GM12878 (cell line): ENCODE data around the gene NUDT16L1. TPM values are rescaled to one million over a fixed set of nuclear protein-coding genes. Genes with fewer than 3 reads are reported as not detected.

ENCODE experiments used
- ATAC-seq: fragments of 200-7000 bp; cut with Tn5 transposase; 3 replicates; pipeline ENCODE4 v1.9.1; 2020; ENCODE audit warnings: mild to moderate bottlenecking, moderate library complexity
- BruUV-seq: library from RNA; stranded (reverse); fragments of 400-500 nt; replicated peaks from 2 replicates; lab custom pipeline; 2021; lab: Mats Ljungman, UMichigan
- CTCF ChIA-PET: fragments of 300-600 bp; sonication (Branson Sonifier 250); formaldehyde crosslinking; extraction: SDS; loops from one replicate; lab custom pipeline; 2021; ENCODE audit warnings: inconsistent platforms; lab: Yijun Ruan, JAX
- POLR2A ChIA-PET: fragments of 350-600 bp; formaldehyde crosslinking; extraction: SDS; loops from one replicate; lab custom pipeline; 2021; ENCODE audit warnings: inconsistent platforms; lab: Charles Lee
- RAD21 ChIA-PET: fragments of 300-600 bp; sonication (Branson Sonifier 250); formaldehyde crosslinking; loops from one replicate; lab custom pipeline; 2023; ENCODE audit warnings: antibody characterized with exemption; ENCODE audit not compliant: unreplicated experiment; lab: Charles Lee
- SMC1A ChIA-PET: fragments of 300-600 bp; sonication (Branson Sonifier 250); formaldehyde crosslinking; loops from one replicate; lab custom pipeline; 2023; ENCODE audit not compliant: unreplicated experiment, uncharacterized antibody; lab: Charles Lee
- DNase-seq: peaks from one replicate; pipeline ENCODE4 v3.0.0-alpha.2; 2011; ENCODE audit warnings: low read depth, low spot score
- FAIRE-seq: peaks from 3 replicates; lab custom pipeline; 2011; peaks lifted over from hg19 to GRCh38; lab: Jason Lieb, UNC
- H2AFZ ChIP-seq: 2 replicates; pipeline ENCODE4 v1.6.0; 2011; ENCODE audit warnings: low read depth, low read length, control low read depth; ENCODE audit not compliant: control insufficient read depth
- H3K27ac ChIP-seq: 2 replicates; pipeline ENCODE4 v1.5.1; 2011; ENCODE audit warnings: control low read depth; ENCODE audit not compliant: control insufficient read depth, insufficient read depth
- H3K27me3 ChIP-seq, 2 experiments: replicated peaks in 1 of 2; 2 replicates each; pipeline versions ENCODE4 v1.6.0 to v1.6.1; 2011; ENCODE audit warnings: low read length in 1 of 2; ENCODE audit not compliant: control insufficient read depth in 2 of 2, insufficient read depth in 2 of 2
- H3K36me3 ChIP-seq, 2 experiments: 2 replicates each; pipeline ENCODE4 v1.5.1; 2011; ENCODE audit warnings: low read length in 1 of 2; ENCODE audit not compliant: control insufficient read depth in 2 of 2, insufficient read depth in 2 of 2
- H3K4me1 ChIP-seq: 2 replicates; pipeline ENCODE4 v1.6.1; 2011; ENCODE audit warnings: mild to moderate bottlenecking, low read length, moderate library complexity, mixed read lengths; ENCODE audit not compliant: control insufficient read depth, insufficient read depth
- H3K4me2 ChIP-seq: 2 replicates; pipeline ENCODE4 v1.6.0; 2011; ENCODE audit warnings: control low read depth; ENCODE audit not compliant: control insufficient read depth, insufficient read depth
- H3K4me3 ChIP-seq: fragments of 200-600 bp; sonication (generic); 2 replicates; pipeline ENCODE4 v1.5.1; 2016
- H3K79me2 ChIP-seq: 2 replicates; pipeline ENCODE4 v1.6.0; 2011; ENCODE audit warnings: low read length; ENCODE audit not compliant: control insufficient read depth, insufficient read depth
- H3K9ac ChIP-seq: 2 replicates; pipeline ENCODE4 v1.8.0; 2011; ENCODE audit warnings: low read length, control low read depth, mixed read lengths; ENCODE audit not compliant: control insufficient read depth, insufficient read depth
- H3K9me3 ChIP-seq: replicated peaks from 3 replicates; pipeline ENCODE4 v1.5.1; 2011; ENCODE audit warnings: mild to moderate bottlenecking, low read length; ENCODE audit not compliant: control insufficient read depth, insufficient read depth
- H4K20me1 ChIP-seq: 2 replicates; pipeline ENCODE4 v1.6.0; 2011; ENCODE audit not compliant: control insufficient read depth, insufficient read depth
- CBX3 ChIP-seq: fragments of 200-600 bp; sonication (generic); IDR thresholded peaks from 2 replicates; pipeline ENCODE4 v1.6.1; 2016; ENCODE audit warnings: low read depth, borderline replicate concordance
- GABPA ChIP-seq: IDR thresholded peaks from 2 replicates; pipeline ENCODE4 v1.6.1; 2014; ENCODE audit warnings: antibody characterized with exemption, low read depth, mild to moderate bottlenecking, inconsistent platforms
- MYB ChIP-seq: fragments of 150-350 bp; IDR thresholded peaks from 2 replicates; pipeline ENCODE4 v1.6.1; 2014; ENCODE audit warnings: mild to moderate bottlenecking, low read depth, low read length, borderline replicate concordance
- NRF1 ChIP-seq: conservative IDR thresholded peaks from 2 replicates; pipeline ENCODE4 v1.6.1; 2011; ENCODE audit warnings: mild to moderate bottlenecking, low read depth, low read length, improper control_type of control experiment
- PAX5 ChIP-seq: IDR thresholded peaks from 2 replicates; pipeline ENCODE4 v1.6.1; 2011; ENCODE audit warnings: low read depth, low read length, borderline replicate concordance
- POLR2AphosphoS5 ChIP-seq: IDR thresholded peaks from 2 replicates; pipeline ENCODE4 v1.6.1; 2011; ENCODE audit warnings: mild to moderate bottlenecking, low read length, inconsistent platforms
- RB1 ChIP-seq: fragments of 450-650 bp; formaldehyde crosslinking; IDR thresholded peaks from 2 replicates; pipeline ENCODE4 v1.6.1; 2017; ENCODE audit warnings: mild to moderate bottlenecking, borderline replicate concordance
- SREBF1 ChIP-seq: IDR thresholded peaks from 2 replicates; pipeline ENCODE4 v1.6.1; 2012; ENCODE audit warnings: mild to moderate bottlenecking, low read length
- TCF12 ChIP-seq: IDR thresholded peaks from 2 replicates; pipeline ENCODE4 v1.6.1; 2011; ENCODE audit warnings: low read depth, mild to moderate bottlenecking, low read length
- TCF3 ChIP-seq: IDR thresholded peaks from 2 replicates; pipeline ENCODE4 v1.6.1; 2012; ENCODE audit warnings: low read depth, mild to moderate bottlenecking, low read length, borderline replicate concordance; ENCODE audit not compliant: insufficient read depth
- WGBS: methylation state at CpG from one replicate; pipeline ENCODE4 v1.1.6; 2016; ENCODE audit warnings: low lambda C conversion rate; ENCODE audit not compliant: insufficient replicate concordance, insufficient coverage; ENCODE audit errors: missing lambda C conversion rate; 5-methylcytosine and 5-hydroxymethylcytosine counted together
- in situ Hi-C: fragments of 300-500 bp; cut with MboI; formaldehyde crosslinking; loops from 9 replicates; pipeline ENCODE4 v1.14.3; 2018; ENCODE audit warnings: mixed read lengths
- intact Hi-C: fragments of 100-400 bp; cut with micrococcal nuclease; formaldehyde crosslinking; loops from one replicate; pipeline ENCODE4 v1.14.2; 2022; ENCODE audit not compliant: unreplicated experiment
- polyA plus RNA-seq, 11 experiments: library from polyadenylated mRNA; depleted of rRNA in 4 of 11; unstranded in 6 of 11; stranded (reverse) in 5 of 11; fragments of >200 nt; fragmentation: Nextera tagmentation in 4 of 11; fragmentation: Illumina TruSeq in 1 of 11; extraction: Ambion mirVana in 4 of 11; extraction: Trizol in 1 of 11; gene quantifications; 1 replicate in 1 of 11; 2 replicates in 10 of 11; pipeline versions ENCODE4 v1.2.1 to v1.2.3, GENCODE V29; 2011 to 2016; ENCODE audit warnings: inconsistent platforms in 2 of 11, missing spikeins in 2 of 11, low read depth in 1 of 11
- total RNA-seq, 4 experiments: library from RNA; depleted of rRNA in 3 of 4; stranded (reverse); fragments of >200 nt in 3 of 4; fragmentation: Illumina TruSeq in 1 of 4; extraction: Trizol in 1 of 4; gene quantifications; 2 replicates each; pipeline versions ENCODE4 v1.2.1 to v1.2.3, GENCODE V29; 2013 to 2021
- TF ChIP-seq, protein P1 (sequence below): IDR thresholded peaks from 2 replicates; pipeline ENCODE4 v1.6.1; 2012; ENCODE audit warnings: low read depth, low read length, improper control_type of control experiment
- TF ChIP-seq, protein P2 (sequence below): fragments of 450-650 bp; IDR thresholded peaks from 2 replicates; pipeline ENCODE4 v1.6.1; 2016; ENCODE audit warnings: mild to moderate bottlenecking
- TF ChIP-seq, protein P3 (sequence below): IDR thresholded peaks from 2 replicates; pipeline ENCODE4 v1.6.1; 2011; ENCODE audit warnings: borderline replicate concordance, low read depth, mild to moderate bottlenecking, moderate library complexity, low read length; ENCODE audit not compliant: insufficient read depth, poor library complexity, severe bottlenecking
- TF ChIP-seq, protein P4 (sequence below): IDR thresholded peaks from 2 replicates; pipeline ENCODE4 v1.6.1; 2012; ENCODE audit warnings: low read depth, low read length, improper control_type of control experiment

Gene NUDT16L1
- total and polyA plus RNA-seq, 10 of the 15 experiments (the other 5 are each of a cell fraction or from before 2014, with no cell fraction given), result 1.4 to 77.7 (median 28.9) TPM

DNA sequence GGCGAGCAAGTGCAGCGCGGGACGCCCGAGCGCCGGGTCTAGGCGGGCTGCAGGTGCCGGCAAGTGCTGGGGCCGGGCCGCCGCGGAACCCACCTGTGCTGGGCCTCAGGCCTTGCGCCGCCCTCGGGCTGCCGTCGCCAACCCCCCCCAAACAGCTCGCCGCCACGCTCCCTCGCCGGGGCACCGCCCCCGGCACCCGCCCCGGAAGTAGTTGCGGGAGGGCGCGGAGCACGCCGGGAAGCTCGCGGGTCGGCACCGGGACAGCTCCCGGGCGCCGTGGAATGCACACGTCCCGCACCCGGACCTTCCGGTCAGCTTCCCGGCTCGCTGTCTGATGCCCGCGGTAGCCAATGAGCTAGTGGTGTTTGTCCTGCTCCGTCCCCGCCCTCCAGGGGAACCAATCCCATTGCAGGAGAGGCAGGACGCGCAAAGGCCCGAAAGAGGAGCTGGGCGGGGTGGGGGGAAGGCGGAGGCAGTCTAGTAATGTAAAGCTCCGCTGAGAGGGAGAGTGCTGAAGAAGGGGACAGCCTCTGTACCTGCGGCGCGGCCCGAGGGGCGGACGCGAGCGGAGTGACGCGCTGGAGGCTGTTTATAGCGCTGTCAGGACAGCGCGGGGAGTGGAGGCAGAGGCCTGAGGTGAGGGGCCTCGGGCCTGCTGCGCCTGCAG lies 40.8 kb downstream of the NUDT16L1 start, which contains the start of the genes ANKS3 and DNAAF8:
TSS of gene ANKS3 (minus strand) at position 209 of the 667 bp plus-strand sequence. CDS start 4,122 bp downstream, outside the sequence.
TSS of gene DNAAF8 (plus strand) at position 475 of the 667 bp plus-strand sequence. CDS start 1,978 bp downstream, outside the sequence.
- POLR2A ChIA-PET, result interaction anchor here (0.6 to 2.0 kb wide), 13 partner anchors 13 to 118 kb away, joined by 3 to 15 read pairs (median 4); partner anchors contain the start of genes MGRN1, NUDT16L1 and ROGDI
- BruUV-seq, result no TSS peak
- WGBS, result 1% methylated on average over 65 of the region's 70 CpGs
- TF ChIP-seq NRF1 (no peak), MYB (no peak), PAX5 (peak; percentile 39; the same call in 1 of the 2 replicates), GABPA (peak; percentile 88), SREBF1 (peak; percentile 40), POLR2AphosphoS5 (peak; percentile 55; the same call in 1 of the 2 replicates), TCF3 (0 out of 2 replicates have a peak, but pooled peaks have one; percentile 18), TCF12 (peak; percentile 41; the same call in 1 of the 2 replicates), CBX3 (no peak), RB1 (peak; percentile 52; the same call in 1 of the 2 replicates)
- TF ChIP-seq, protein P1, sequence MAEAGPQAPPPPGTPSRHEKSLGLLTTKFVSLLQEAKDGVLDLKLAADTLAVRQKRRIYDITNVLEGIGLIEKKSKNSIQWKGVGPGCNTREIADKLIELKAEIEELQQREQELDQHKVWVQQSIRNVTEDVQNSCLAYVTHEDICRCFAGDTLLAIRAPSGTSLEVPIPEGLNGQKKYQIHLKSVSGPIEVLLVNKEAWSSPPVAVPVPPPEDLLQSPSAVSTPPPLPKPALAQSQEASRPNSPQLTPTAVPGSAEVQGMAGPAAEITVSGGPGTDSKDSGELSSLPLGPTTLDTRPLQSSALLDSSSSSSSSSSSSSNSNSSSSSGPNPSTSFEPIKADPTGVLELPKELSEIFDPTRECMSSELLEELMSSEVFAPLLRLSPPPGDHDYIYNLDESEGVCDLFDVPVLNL, result peak; percentile 62; the same call in 1 of the 2 replicates
- TF ChIP-seq, protein P2, sequence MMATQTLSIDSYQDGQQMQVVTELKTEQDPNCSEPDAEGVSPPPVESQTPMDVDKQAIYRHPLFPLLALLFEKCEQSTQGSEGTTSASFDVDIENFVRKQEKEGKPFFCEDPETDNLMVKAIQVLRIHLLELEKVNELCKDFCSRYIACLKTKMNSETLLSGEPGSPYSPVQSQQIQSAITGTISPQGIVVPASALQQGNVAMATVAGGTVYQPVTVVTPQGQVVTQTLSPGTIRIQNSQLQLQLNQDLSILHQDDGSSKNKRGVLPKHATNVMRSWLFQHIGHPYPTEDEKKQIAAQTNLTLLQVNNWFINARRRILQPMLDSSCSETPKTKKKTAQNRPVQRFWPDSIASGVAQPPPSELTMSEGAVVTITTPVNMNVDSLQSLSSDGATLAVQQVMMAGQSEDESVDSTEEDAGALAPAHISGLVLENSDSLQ, result peak; percentile 96
- TF ChIP-seq, protein P3, sequence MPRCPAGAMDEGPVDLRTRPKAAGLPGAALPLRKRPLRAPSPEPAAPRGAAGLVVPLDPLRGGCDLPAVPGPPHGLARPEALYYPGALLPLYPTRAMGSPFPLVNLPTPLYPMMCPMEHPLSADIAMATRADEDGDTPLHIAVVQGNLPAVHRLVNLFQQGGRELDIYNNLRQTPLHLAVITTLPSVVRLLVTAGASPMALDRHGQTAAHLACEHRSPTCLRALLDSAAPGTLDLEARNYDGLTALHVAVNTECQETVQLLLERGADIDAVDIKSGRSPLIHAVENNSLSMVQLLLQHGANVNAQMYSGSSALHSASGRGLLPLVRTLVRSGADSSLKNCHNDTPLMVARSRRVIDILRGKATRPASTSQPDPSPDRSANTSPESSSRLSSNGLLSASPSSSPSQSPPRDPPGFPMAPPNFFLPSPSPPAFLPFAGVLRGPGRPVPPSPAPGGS, result no peak
- TF ChIP-seq, protein P4, sequence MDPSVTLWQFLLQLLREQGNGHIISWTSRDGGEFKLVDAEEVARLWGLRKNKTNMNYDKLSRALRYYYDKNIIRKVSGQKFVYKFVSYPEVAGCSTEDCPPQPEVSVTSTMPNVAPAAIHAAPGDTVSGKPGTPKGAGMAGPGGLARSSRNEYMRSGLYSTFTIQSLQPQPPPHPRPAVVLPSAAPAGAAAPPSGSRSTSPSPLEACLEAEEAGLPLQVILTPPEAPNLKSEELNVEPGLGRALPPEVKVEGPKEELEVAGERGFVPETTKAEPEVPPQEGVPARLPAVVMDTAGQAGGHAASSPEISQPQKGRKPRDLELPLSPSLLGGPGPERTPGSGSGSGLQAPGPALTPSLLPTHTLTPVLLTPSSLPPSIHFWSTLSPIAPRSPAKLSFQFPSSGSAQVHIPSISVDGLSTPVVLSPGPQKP, result peak; percentile 55; the same call in 1 of the 2 replicates

More for the DNA sequence above, 40.8 kb downstream of the NUDT16L1 start, which contains the start of the genes ANKS3 and DNAAF8:
- H3K4me3 ChIP-seq, result peak within 1 kb of the TSS; percentile 87
- ChIA-PET RAD21 (interaction anchor here (0.7 to 2.7 kb wide), 12 partner anchors 13 to 185 kb away, joined by 3 to 18 read pairs (median 6); partner anchors contain the start of genes GLYR1, MGRN1, NUDT16L1 and ROGDI), CTCF (interaction anchor here (0.6 to 2.7 kb wide), 15 partner anchors 9 to 478 kb away, joined by 3 to 11 read pairs (median 3); partner anchors contain the start of gene ROGDI), SMC1A (interaction anchor here (0.8 to 2.3 kb wide), 10 partner anchors 13 to 117 kb away, joined by 3 to 15 read pairs (median 4); partner anchors contain the start of genes MGRN1, ROGDI and ZNF500)
- peak within 1 kb of the TSS; percentile 92 for H3K9ac ChIP-seq
- ATAC-seq (peak; percentile 92), FAIRE-seq (peak; percentile 65), DNase-seq (peak; percentile 59)
- H4K20me1 ChIP-seq, result no peaks in the 10 kb centered on the region
- H3K9me3 ChIP-seq, result no peaks in the 10 kb centered on the region
- peak within 1 kb of the TSS; percentile 73 for H3K27ac ChIP-seq
- peaks cover 2% of the 10 kb centered on the region; the same call in 1 of the 2 replicates for H3K4me1 ChIP-seq
- peak within 1 kb of the TSS; percentile 100 for H3K4me2 ChIP-seq
- intact Hi-C loops (loop anchor here (2.0 kb wide), 2 partner anchors 35 to 69 kb away; partner anchors contain the start of gene ROGDI), in situ Hi-C loops (no loop called here)
- no peaks in the 10 kb centered on the region; a peak in 1 of 4 replicates for H3K36me3 ChIP-seq
- H2AFZ ChIP-seq, result peak within 1 kb of the TSS; percentile 99
- no peaks in the 10 kb centered on the region for H3K27me3 ChIP-seq
- H3K79me2 ChIP-seq, result peaks cover 13% of the 10 kb centered on the region
